ENCODE data around the gene KDM6A.
"Not testable (repeated sequence)": the region's sequence is repeated elsewhere in the genome, so short reads cannot be mapped to it uniquely, and the experiment has no call there.

KDM6A gene

DNA sequence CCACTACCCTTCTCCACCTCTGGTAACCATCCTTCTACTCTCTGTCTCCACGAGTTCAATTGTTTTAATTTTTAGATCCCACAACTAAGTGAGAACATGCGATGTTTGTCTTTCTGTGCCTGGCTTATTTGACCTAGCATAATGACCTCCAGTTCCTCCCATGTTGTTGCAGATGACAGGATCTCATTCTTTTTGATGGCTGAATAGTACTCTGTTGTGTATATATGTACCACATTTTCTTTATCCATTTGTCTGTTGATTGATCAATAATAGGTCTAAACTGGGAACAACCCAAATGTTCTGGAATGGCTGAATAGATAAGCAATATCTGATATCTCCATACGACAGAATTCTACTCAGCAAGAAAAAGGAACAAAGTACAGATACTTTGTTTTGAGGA, 260.5 kb downstream of the KDM6A start:
- DNase-seq, result no peak

DNA sequence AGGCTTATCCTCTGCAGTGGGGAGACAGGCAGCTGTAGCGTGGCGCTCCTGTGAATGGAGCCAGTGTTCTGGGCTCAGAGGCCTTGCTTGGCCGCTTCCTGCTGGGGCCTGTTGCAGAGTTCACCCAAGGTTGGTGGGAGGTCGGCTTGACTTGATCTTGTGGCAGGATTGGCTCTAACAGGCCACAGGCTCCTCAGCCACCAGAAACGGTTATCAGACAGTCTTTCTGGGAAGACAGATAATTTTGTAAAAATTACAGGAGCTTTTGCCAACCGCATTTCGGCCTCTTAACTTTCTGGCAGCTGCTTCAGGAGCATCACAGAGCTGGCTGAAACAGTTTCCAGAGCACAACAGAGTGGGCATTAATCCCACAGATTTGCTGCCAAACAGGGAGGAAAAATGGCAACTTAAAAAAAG, 261.3 kb downstream of the KDM6A start:
- DNase-seq, result peak; percentile 54

GRCh38 chrX:45134775-45135174, 261.8 kb downstream of the KDM6A start:
- DNase-seq, result no peak

GRCh38 chrX:45135391-45136075, 262.5 kb downstream of the KDM6A start:
- DNase-seq, result not testable (repeated sequence)

DNA sequence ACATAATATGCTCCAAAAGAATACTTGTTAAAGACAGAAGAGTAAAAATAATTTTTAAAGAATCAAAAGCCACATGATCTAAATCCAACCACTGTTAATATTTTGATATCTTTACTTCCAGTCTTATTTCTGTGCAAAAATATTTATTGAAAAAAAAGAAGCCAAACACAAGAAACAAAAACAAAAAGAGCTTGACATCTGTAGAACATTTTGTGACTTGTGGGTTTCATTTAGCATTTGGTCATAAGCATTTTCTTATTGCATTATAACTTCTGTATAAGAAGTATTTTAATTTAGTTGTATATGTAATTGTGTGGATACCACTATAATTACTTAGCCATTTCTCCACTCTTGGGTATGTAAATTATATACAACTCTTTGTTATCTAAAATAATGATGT, 264.5 kb downstream of the KDM6A start:
- DNase-seq, result no peak

GRCh38 chrX:45138525-45138924, 265.5 kb downstream of the KDM6A start:
- DNase-seq, result no peak

DNA sequence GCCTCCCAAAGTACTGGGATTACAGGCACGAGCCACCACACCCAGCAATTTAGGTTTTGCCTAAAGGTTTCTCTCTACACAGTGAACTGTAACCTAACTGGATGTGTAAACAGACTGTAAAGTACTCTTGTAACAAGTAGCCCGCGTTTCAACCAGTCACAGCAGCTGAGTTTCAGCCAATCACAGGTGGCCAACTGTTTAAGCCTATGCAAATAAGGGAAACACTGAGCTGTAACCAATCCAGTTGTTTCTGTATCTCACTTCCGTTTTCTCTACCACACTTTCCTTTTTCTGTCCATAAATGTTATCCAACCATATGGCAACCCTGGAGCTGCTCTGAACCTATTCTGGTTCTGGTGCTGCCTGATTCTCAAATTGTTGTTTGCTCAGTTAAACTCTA, 267.8 kb downstream of the KDM6A start:
- no peak for DNase-seq

- peak; percentile 61 for DNase-seq
These were observed 269.2 kb downstream of the KDM6A start for GRCh38 chrX:45142185-45142584.

DNA sequence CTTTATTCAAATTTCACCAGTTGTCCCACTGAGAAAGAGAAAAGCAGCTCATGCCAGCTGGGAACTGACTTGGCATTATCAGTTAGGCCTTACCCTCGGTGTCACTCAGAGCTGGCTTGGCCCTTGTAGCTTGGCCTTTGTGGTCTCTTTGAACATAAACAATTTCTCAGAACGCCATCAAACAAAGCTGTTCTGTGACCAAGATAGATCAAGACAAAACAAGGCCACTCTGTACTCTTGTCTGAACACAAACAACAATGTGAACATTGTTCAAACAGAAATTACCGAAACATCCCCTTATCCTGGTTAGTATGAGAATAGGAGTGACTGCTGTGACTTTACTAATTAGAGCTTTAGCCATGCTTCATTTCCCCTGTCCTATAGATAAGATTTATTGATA, 270.5 kb downstream of the KDM6A start:
- DNase-seq, result no peak

GRCh38 chrX:45145492-45146215, 272.7 kb downstream of the KDM6A start:
- no peak for DNase-seq

DNA sequence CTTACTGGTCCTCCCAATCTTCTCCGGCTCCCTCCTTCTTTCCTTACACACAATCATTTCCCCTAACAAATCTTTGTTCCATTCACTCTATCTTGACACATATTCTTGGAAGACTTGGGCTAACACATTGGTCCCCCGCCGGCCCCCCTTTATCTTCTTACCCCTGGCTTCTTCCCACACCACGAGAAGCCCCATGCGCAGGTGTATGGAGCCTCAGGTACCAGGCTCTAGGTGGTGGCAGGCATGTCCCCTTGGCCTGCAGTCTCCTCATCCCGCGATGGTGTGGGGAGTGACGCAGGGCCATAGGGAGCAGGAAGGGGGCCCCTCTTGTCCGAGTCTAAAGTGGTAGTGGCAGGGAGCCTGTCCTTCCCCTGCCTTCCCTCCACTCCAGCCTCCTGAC, 277.8 kb downstream of the KDM6A start:
- no peak for DNase-seq

- DNase-seq, result no peak
These were observed 281.0 kb downstream of the KDM6A start for GRCh38 chrX:45154033-45154360.

DNA sequence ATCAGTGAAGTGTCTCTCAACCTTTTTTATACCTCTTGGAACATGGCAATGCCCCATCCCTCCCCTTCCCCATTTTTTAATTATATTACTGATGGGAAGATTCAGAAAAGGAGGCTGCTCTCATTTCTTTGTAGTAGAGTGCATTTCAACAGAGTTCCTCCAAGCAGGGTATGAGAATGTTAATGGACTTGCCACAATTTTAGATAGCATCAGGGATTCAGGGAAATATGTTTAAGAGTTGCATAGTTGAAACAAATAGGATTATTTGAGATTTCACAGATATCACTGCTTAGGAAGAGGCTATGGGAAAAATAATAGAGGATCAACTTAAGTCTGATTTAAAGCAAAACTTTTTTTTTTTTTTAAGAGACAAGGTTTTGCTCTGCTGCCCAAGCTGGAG, 281.5 kb downstream of the KDM6A start:
- no peak for DNase-seq

GRCh38 chrX:45157647-45158046, 284.7 kb downstream of the KDM6A start:
- DNase-seq, result no peak

Data from NCI-H446 treated with DMSO at 0.1 percent for 48 hours (cell line).